ENCODE data around the gene SLC27A6. TPM values are rescaled to one million over a fixed set of nuclear protein-coding genes. Genes with fewer than 3 reads are reported as not detected.

SLC27A6 gene
- total RNA-seq, 6 donors from 2014 or later, result 0.30 to 2.7 (median 0.40) TPM; not detected in 1

GRCh38 chr5:129014185-129014584 lies 48.9 kb downstream of the SLC27A6 start:
- no peak overlapping the region for H3K27ac ChIP-seq
- 90 to 91% methylated on average over 4 of the region's 4 CpGs for WGBS, 2 donors
- H3K27me3 ChIP-seq, result no peaks in the 10 kb centered on the region
- ATAC-seq (ENCODE audit: low FRiP score in 2 of 2) (no peak), DNase-seq (no peak)
- H3K4me3 ChIP-seq, result no peak overlapping the region
- no peaks in the 10 kb centered on the region for H3K36me3 ChIP-seq
- TF ChIP-seq CTCF (IDR thresholded peaks at IDR 0.05), result no peak
- TF ChIP-seq POLR2A (IDR thresholded peaks at IDR 0.05), result no peak
- no peak for TF ChIP-seq POLR2AphosphoS5 (IDR thresholded peaks at IDR 0.05)
- no peak for TF ChIP-seq EP300 (IDR thresholded peaks at IDR 0.05)
- H3K9me3 ChIP-seq, result no peaks in the 10 kb centered on the region
- no peaks in the 10 kb centered on the region for H3K4me1 ChIP-seq

GRCh38 chr5:129018837-129019236 lies 53.5 kb downstream of the SLC27A6 start:
- Histone ChIP-seq H3K9me3 (no peaks in the 10 kb centered on the region), H3K36me3 (no peaks in the 10 kb centered on the region), H3K4me1 (no peaks in the 10 kb centered on the region), H3K27me3 (no peaks in the 10 kb centered on the region), H3K27ac (no peak overlapping the region), H3K4me3 (no peak overlapping the region)
- no peak for ATAC-seq (ENCODE audit: low FRiP score in 2 of 2)
- TF ChIP-seq POLR2A (IDR thresholded peaks at IDR 0.05) (no peak), EP300 (IDR thresholded peaks at IDR 0.05) (no peak), CTCF (IDR thresholded peaks at IDR 0.05) (no peak)
- no peak for DNase-seq

- no peak for ATAC-seq (ENCODE audit: low FRiP score in 2 of 2)
- H3K4me3 ChIP-seq, result no peak overlapping the region
- no peak for TF ChIP-seq POLR2A (IDR thresholded peaks at IDR 0.05)
- TF ChIP-seq EP300 (IDR thresholded peaks at IDR 0.05), result no peak
- TF ChIP-seq CTCF (IDR thresholded peaks at IDR 0.05), result no peak
- TF ChIP-seq POLR2AphosphoS5 (IDR thresholded peaks at IDR 0.05), result no peak
- no peak for DNase-seq
- H3K4me1 ChIP-seq, result no peaks in the 10 kb centered on the region
- H3K27ac ChIP-seq, result no peak overlapping the region
- H3K9me3 ChIP-seq, result no peaks in the 10 kb centered on the region
- no peaks in the 10 kb centered on the region for H3K27me3 ChIP-seq
- WGBS, 2 donors, result 28 to 38% methylated on average over 4 of the region's 4 CpGs
- no peaks in the 10 kb centered on the region for H3K36me3 ChIP-seq
Measured at GRCh38 chr5:129019401-129019908, 54.2 kb downstream of the SLC27A6 start.

GRCh38 chr5:129020683-129021082 lies 55.4 kb downstream of the SLC27A6 start:
- no peaks in the 10 kb centered on the region for H3K9me3 ChIP-seq
- ATAC-seq (ENCODE audit: low FRiP score in 2 of 2), result no peak

More at GRCh38 chr5:129020683-129021082, 55.4 kb downstream of the SLC27A6 start:
- TF ChIP-seq CTCF (IDR thresholded peaks at IDR 0.05) (no peak), POLR2A (IDR thresholded peaks at IDR 0.05) (no peak), POLR2AphosphoS5 (IDR thresholded peaks at IDR 0.05) (no peak), EP300 (IDR thresholded peaks at IDR 0.05) (no peak)
- Histone ChIP-seq H3K36me3 (no peaks in the 10 kb centered on the region), H3K4me1 (no peaks in the 10 kb centered on the region), H3K27ac (no peak overlapping the region), H3K4me3 (no peak overlapping the region), H3K27me3 (no peaks in the 10 kb centered on the region)
- no peak for DNase-seq
- 86 to 87% methylated on average over 4 of the region's 4 CpGs for WGBS, 2 donors

Measured in upper lobe of left lung (tissue), 6 donors.